Fibroblast of mammary gland (primary cell): Measurements from ENCODE around the gene PCDHGA4.
"Not testable (repeated sequence)": the region's sequence is repeated elsewhere in the genome, so short reads cannot be mapped to it uniquely, and the experiment has no call there.

Source experiments
- DNase-seq: peaks from one replicate; pipeline ENCODE4 v3.0.0-alpha.2; 2010; ENCODE audit warnings: low read depth
- H3K4me3 ChIP-seq: 2 replicates; pipeline ENCODE4 v1.5.1; 2011; ENCODE audit warnings: low read depth, mild to moderate bottlenecking, low read length, moderate library complexity; ENCODE audit not compliant: control insufficient read depth
- TF ChIP-seq, protein P1 (sequence below): conservative IDR thresholded peaks from 2 replicates; pipeline ENCODE4 v1.5.1; 2011; ENCODE audit warnings: low read depth, low read length, inconsistent platforms; ENCODE audit not compliant: control insufficient read depth, insufficient read depth

The PCDHGA4 gene

DNA sequence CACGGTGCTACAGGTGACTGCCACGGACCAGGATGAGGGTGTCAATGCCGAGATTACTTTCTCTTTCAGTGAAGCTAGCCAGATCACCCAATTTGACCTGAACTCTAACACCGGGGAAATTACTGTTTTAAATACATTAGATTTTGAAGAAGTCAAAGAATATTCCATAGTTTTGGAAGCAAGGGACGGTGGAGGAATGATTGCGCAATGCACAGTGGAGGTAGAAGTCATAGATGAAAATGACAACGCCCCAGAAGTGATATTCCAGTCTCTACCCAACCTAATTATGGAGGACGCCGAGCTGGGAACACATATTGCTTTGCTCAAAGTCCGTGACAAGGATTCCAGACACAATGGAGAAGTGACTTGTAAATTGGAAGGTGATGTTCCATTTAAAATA is 33.8 kb downstream of the PCDHGA4 start:
- H3K4me3 ChIP-seq: no peak overlapping the region
- no peak for DNase-seq
- TF ChIP-seq, protein P1, sequence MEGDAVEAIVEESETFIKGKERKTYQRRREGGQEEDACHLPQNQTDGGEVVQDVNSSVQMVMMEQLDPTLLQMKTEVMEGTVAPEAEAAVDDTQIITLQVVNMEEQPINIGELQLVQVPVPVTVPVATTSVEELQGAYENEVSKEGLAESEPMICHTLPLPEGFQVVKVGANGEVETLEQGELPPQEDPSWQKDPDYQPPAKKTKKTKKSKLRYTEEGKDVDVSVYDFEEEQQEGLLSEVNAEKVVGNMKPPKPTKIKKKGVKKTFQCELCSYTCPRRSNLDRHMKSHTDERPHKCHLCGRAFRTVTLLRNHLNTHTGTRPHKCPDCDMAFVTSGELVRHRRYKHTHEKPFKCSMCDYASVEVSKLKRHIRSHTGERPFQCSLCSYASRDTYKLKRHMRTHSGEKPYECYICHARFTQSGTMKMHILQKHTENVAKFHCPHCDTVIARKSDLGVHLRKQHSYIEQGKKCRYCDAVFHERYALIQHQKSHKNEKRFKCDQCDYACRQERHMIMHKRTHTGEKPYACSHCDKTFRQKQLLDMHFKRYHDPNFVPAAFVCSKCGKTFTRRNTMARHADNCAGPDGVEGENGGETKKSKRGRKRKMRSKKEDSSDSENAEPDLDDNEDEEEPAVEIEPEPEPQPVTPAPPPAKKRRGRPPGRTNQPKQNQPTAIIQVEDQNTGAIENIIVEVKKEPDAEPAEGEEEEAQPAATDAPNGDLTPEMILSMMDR: no peak

DNA sequence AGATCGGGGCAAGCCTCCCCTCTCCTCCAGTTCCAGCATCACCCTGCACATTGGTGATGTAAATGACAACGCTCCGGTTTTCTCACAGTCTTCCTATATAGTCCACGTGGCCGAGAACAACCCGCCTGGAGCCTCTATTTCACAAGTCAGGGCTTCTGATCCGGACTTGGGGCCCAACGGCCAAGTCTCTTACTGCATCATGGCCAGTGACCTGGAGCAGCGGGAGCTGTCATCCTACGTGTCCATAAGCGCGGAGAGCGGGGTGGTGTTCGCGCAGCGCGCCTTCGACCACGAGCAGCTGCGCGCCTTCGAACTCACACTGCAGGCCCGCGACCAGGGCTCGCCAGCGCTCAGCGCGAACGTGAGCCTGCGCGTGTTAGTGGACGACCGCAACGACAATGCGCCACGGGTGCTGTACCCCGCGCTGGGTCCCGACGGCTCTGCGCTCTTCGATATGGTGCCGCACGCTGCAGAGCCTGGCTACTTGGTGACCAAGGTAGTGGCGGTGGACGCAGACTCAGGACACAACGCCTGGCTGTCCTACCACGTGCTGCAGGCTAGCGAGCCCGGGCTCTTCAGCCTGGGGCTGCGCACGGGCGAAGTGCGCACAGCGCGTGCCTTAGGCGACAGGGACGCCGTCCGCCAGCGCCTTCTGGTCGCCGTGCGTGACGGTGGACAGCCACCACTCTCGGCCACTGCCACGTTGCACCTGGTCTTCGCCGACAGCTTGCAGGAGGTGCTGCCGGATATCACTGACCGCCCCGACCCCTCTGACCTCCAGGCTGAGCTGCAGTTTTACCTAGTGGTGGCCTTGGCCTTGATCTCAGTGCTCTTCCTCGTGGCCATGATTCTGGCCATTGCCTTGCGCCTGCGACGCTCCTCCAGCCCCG is 34.6 kb downstream of the PCDHGA4 start:
- TF ChIP-seq, protein P1: no peak
- DNase-seq: no peak
- H3K4me3 ChIP-seq: no peak overlapping the region

DNA sequence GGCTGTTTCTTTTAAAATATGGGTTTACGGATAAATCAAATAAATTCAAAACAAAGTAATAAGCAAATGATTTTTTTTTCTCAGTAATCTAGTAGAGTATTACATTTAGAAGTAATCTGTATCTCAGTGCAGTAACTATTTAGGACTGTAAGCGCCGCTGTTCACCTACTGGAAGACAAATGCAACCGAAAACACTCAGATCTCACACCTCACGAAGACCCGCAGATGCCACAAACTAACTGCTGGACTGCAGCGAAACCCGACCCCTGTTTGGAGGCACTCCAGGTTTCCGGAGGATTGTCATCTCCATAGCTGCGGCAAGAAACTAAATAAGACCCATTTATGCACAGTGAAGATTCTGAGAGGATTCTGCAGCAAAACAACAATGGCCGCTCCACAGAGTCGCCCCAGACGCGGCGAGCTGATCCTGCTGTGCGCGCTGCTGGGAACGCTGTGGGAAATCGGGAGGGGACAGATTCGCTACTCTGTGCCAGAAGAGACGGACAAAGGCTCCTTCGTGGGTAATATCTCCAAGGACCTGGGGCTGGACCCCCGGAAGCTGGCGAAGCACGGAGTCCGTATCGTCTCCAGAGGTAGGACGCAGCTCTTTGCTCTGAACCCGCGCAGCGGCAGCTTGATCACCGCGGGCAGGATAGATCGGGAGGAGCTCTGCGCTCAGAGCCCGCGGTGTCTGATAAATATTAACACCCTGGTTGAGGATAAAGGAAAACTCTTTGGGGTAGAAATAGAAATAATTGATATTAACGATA is 37.8 kb downstream of the PCDHGA4 start, which contains the start of gene PCDHGA8:
TSS of gene PCDHGA8 (plus strand) at position 205 of the 770 bp plus-strand sequence. CDS start at position 386, 181 bp downstream.
- TF ChIP-seq, protein P1: peak; percentile 18
- peak; percentile 24 for DNase-seq
- no peak within 1 kb of the TSS for H3K4me3 ChIP-seq

DNA sequence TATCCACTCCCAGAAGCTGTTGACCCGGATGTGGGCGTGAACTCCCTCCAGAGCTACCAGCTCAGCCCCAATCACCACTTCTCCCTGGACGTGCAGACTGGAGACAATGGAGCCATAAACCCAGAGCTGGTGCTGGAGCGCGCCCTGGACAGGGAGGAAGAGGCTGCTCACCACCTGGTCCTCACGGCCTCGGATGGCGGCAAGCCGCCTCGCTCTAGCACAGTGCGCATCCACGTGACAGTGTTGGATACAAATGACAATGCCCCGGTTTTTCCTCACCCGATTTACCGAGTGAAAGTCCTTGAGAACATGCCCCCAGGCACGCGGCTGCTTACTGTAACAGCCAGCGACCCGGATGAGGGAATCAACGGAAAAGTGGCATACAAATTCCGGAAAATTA is 38.4 kb downstream of the PCDHGA4 start:
- H3K4me3 ChIP-seq: no peak overlapping the region
- DNase-seq: no peak

DNA sequence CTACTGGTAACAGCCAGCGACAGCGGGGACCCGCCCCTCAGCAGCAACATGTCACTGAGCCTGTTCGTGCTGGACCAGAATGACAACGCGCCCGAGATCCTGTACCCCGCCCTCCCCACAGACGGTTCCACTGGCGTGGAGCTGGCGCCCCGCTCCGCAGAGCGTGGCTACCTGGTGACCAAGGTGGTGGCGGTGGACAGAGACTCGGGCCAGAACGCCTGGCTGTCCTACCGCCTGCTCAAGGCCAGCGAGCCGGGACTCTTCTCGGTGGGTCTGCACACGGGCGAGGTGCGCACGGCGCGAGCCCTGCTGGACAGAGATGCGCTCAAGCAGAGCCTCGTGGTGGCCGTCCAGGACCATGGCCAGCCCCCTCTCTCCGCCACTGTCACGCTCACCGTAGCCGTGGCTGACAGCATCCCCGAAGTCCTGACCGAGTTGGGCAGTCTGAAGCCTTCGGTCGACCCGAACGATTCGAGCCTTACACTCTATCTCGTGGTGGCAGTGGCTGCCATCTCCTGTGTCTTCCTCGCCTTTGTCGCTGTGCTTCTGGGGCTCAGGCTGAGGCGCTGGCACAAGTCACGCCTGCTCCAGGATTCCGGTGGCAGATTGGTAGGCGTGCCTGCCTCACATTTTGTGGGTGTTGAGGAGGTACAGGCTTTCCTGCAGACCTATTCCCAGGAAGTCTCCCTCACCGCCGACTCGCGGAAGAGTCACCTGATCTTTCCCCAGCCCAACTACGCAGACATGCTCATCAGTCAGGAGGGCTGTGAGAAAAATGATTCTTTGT is 39.8 kb downstream of the PCDHGA4 start:
- H3K4me3 ChIP-seq, DNase-seq: not testable (repeated sequence)

More for the DNA sequence above, 38.4 kb downstream of the PCDHGA4 start:
- TF ChIP-seq, protein P1: no peak

DNA sequence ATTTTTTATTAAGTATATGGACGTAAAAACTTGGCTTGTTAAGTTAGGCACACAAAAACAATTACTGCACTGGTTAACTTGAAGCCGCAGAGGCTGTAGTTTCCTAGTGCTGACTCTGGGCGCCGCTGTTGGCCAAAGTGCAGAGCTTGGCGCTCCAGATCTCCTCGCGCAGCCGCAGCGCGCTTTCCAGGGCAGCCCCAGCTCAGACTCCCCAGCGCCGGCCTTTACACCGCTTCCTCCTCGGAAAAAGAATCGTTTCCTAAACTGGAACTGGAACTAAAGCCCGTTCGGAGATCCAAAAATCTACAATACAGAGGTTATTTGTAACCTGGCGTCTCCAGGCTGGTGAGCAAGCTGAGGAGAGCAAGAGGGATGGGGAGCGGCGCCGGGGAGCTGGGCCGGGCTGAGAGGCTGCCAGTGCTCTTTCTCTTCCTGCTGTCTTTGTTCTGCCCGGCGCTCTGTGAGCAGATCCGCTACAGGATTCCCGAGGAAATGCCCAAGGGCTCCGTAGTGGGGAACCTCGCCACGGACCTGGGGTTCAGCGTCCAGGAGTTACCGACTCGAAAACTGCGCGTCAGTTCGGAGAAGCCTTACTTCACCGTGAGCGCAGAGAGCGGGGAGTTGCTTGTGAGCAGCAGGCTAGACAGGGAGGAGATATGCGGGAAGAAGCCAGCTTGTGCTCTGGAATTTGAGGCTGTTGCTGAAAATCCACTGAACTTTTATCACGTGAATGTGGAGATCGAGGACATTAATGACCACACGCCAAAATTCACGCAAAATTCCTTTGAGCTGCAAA is 43.1 kb downstream of the PCDHGA4 start, which contains the start of gene PCDHGB5:
TSS of gene PCDHGB5 (plus strand) at position 192 of the 796 bp plus-strand sequence. CDS start at position 373, 181 bp downstream.
- TF ChIP-seq, protein P1: peak; percentile 59
- peak within 1 kb of the TSS; percentile 45 for H3K4me3 ChIP-seq
- DNase-seq: peak; percentile 66
